GM18511 (cell line): ENCODE data around the gene NR2F2.

Experiments used
- ATAC-seq: cut with Tn5 transposase; IDR thresholded peaks from one replicate; pipeline ENCODE4 v1.9.1; 2021; ENCODE audit warnings: mild to moderate bottlenecking, moderate library complexity; ENCODE audit not compliant: unreplicated experiment

Gene NR2F2

GRCh38 chr15:96341513-96342405, 11.3 kb downstream of the NR2F2 start:
- no peak for ATAC-seq

GRCh38 chr15:96342406-96343112, 12.1 kb downstream of the NR2F2 start:
- ATAC-seq, result no peak

- no peak for ATAC-seq
Measured at GRCh38 chr15:96343113-96344059, 12.9 kb downstream of the NR2F2 start.

- no peak for ATAC-seq
Measured at GRCh38 chr15:96344060-96344705, 13.7 kb downstream of the NR2F2 start.

GRCh38 chr15:96344706-96345559, 14.4 kb downstream of the NR2F2 start:
- no peak for ATAC-seq

- peak; percentile 69 for ATAC-seq
Measured at GRCh38 chr15:96345560-96346399, 15.3 kb downstream of the NR2F2 start.

- ATAC-seq, result no peak
Measured at GRCh38 chr15:96346409-96346970, 16.0 kb downstream of the NR2F2 start.

GRCh38 chr15:96347181-96348111, 16.9 kb downstream of the NR2F2 start:
- ATAC-seq, result no peak

- ATAC-seq, result no peak
Measured at GRCh38 chr15:96348112-96349027, 17.9 kb downstream of the NR2F2 start.

GRCh38 chr15:96349034-96349856, 18.7 kb downstream of the NR2F2 start:
- no peak for ATAC-seq

GRCh38 chr15:96349857-96350720, 19.6 kb downstream of the NR2F2 start:
- ATAC-seq, result no peak

GRCh38 chr15:96350934-96351724, 20.6 kb downstream of the NR2F2 start:
- ATAC-seq, result no peak

- ATAC-seq, result no peak
Measured at GRCh38 chr15:96351761-96352603, 21.5 kb downstream of the NR2F2 start.
